Measurements from ENCODE around the gene HLA-F. TPM values are rescaled to one million over a fixed set of nuclear protein-coding genes. Genes with fewer than 3 reads are reported as not detected.

Gene HLA-F
- total RNA-seq: 1,000 to 10,000 TPM; 1,031 to 1,621 (median 1,125) TPM
- total RNA-seq (2013): 903 TPM

DNA sequence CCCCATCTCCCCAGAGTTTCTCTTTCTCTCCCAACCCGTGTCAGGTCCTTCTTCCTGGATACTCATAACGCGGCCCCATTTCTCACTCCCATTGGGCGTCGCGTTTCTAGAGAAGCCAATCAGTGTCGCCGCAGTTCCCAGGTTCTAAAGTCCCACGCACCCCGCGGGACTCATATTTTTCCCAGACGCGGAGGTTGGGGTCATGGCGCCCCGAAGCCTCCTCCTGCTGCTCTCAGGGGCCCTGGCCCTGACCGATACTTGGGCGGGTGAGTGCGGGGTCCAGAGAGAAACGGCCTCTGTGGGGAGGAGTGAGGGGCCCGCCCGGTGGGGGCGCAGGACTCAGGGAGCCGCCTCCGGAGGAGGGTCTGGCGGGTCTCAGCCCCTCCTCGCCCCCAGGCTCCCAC lies at the start of gene HLA-F:
Gene HLA-F (plus strand): TSS at position 173 of the 404 bp plus-strand sequence. CDS start 30 bp downstream, at position 203.
- H3K4me1 ChIP-seq (ENCODE audit: control insufficient read depth, insufficient read depth, low read length): peaks cover 47% of the 10 kb centered on the region
- no peaks in the 10 kb centered on the region for H3K27me3 ChIP-seq (ENCODE audit: control insufficient read depth, insufficient read depth, low read length)
- Mint-ChIP-seq H3K9me3 (no peaks in the 10 kb centered on the region), H3K36me3 (peaks cover 28% of the 10 kb centered on the region), H3K27me3 (ENCODE audit: low read depth in 2 of 2) (no peaks in the 10 kb centered on the region), H3K4me1 (peaks cover 50 to 64% of the 10 kb centered on the region in 2 donors), H3K4me3 (peak within 1 kb of the TSS; percentile 94), H3K27ac (peak within 1 kb of the TSS; percentile 79 to 94)
- TF ChIP-seq, protein P1, sequence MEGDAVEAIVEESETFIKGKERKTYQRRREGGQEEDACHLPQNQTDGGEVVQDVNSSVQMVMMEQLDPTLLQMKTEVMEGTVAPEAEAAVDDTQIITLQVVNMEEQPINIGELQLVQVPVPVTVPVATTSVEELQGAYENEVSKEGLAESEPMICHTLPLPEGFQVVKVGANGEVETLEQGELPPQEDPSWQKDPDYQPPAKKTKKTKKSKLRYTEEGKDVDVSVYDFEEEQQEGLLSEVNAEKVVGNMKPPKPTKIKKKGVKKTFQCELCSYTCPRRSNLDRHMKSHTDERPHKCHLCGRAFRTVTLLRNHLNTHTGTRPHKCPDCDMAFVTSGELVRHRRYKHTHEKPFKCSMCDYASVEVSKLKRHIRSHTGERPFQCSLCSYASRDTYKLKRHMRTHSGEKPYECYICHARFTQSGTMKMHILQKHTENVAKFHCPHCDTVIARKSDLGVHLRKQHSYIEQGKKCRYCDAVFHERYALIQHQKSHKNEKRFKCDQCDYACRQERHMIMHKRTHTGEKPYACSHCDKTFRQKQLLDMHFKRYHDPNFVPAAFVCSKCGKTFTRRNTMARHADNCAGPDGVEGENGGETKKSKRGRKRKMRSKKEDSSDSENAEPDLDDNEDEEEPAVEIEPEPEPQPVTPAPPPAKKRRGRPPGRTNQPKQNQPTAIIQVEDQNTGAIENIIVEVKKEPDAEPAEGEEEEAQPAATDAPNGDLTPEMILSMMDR (IDR thresholded peaks at IDR 0.05): no peak
- DNase-seq: peak; percentile 81 to 97
- peaks cover 39% of the 10 kb centered on the region for H3K36me3 ChIP-seq (ENCODE audit: control insufficient read depth, insufficient read depth, low read length)
- intact Hi-C loops (cut with micrococcal nuclease): loop anchor here (10.0 kb wide), 1 partner anchor 222 kb away; the partner anchor contains the start of gene HLA-A
- peak within 1 kb of the TSS; percentile 88 for H3K4me3 ChIP-seq (ENCODE audit: low read length)
- H3K27ac ChIP-seq (ENCODE audit: low read length): peak within 1 kb of the TSS; percentile 96
- H3K9me3 ChIP-seq (ENCODE audit: control insufficient read depth, insufficient read depth, low read length): no peaks in the 10 kb centered on the region
- ATAC-seq: peak; percentile 80 to 91 (median 86)
- WGBS (ENCODE audit: insufficient coverage): 0% methylated on average over 26 of the region's 26 CpGs

GRCh38 chr6:29674008-29674407 lies 49.2 kb upstream of the HLA-F start:
- Histone ChIP-seq H3K27ac (ENCODE audit: low read length) (no peak overlapping the region), H3K9me3 (ENCODE audit: control insufficient read depth, insufficient read depth, low read length) (no peaks in the 10 kb centered on the region), H3K27me3 (ENCODE audit: control insufficient read depth, insufficient read depth, low read length) (peaks cover 2% of the 10 kb centered on the region), H3K4me1 (ENCODE audit: control insufficient read depth, insufficient read depth, low read length) (peaks cover 4% of the 10 kb centered on the region), H3K4me3 (ENCODE audit: low read length) (no peak overlapping the region), H3K36me3 (ENCODE audit: control insufficient read depth, insufficient read depth, low read length) (no peaks in the 10 kb centered on the region)
- WGBS (ENCODE audit: insufficient coverage): 100% methylated on average over 3 of the region's 5 CpGs
- TF ChIP-seq, protein P1 (IDR thresholded peaks at IDR 0.05): no peak
- H3K4me3 Mint-ChIP-seq: no peak overlapping the region
- H3K4me1 Mint-ChIP-seq: peaks cover 7 to 10% of the 10 kb centered on the region in 2 donors
- H3K27me3 Mint-ChIP-seq (ENCODE audit: low read depth in 2 of 2): peaks cover 0 to 10% of the 10 kb centered on the region in 2 donors
- intact Hi-C loops (cut with micrococcal nuclease): no loop called here
- H3K27ac Mint-ChIP-seq: no peak overlapping the region
- DNase-seq: no peak
- H3K9me3 Mint-ChIP-seq: no peaks in the 10 kb centered on the region
- ATAC-seq: no peak
- no peaks in the 10 kb centered on the region for H3K36me3 Mint-ChIP-seq

GRCh38 chr6:29675561-29675960 lies 47.7 kb upstream of the HLA-F start:
- Histone ChIP-seq H3K36me3 (ENCODE audit: control insufficient read depth, insufficient read depth, low read length) (no peaks in the 10 kb centered on the region), H3K27me3 (ENCODE audit: control insufficient read depth, insufficient read depth, low read length) (peaks cover 2% of the 10 kb centered on the region), H3K4me3 (ENCODE audit: low read length) (no peak overlapping the region), H3K9me3 (ENCODE audit: control insufficient read depth, insufficient read depth, low read length) (no peaks in the 10 kb centered on the region), H3K27ac (ENCODE audit: low read length) (no peak overlapping the region), H3K4me1 (ENCODE audit: control insufficient read depth, insufficient read depth, low read length) (peaks cover 4% of the 10 kb centered on the region)
- DNase-seq (no peak), ATAC-seq (no peak)
- TF ChIP-seq, protein P1 (IDR thresholded peaks at IDR 0.05): no peak
- H3K4me1 Mint-ChIP-seq: peaks cover 7 to 10% of the 10 kb centered on the region in 2 donors
- H3K9me3 Mint-ChIP-seq: no peaks in the 10 kb centered on the region
- no peak overlapping the region for H3K27ac Mint-ChIP-seq
- no peak overlapping the region for H3K4me3 Mint-ChIP-seq
- WGBS (ENCODE audit: insufficient coverage): 93% methylated on average over 1 of the region's 1 CpG
- no peaks in the 10 kb centered on the region for H3K36me3 Mint-ChIP-seq
- intact Hi-C loops (cut with micrococcal nuclease): no loop called here
- H3K27me3 Mint-ChIP-seq (ENCODE audit: low read depth in 2 of 2): peaks cover 0 to 8% of the 10 kb centered on the region in 2 donors

Data from natural killer cell (primary cell).